ENCODE data around the gene DOCK8. TPM values are rescaled to one million over a fixed set of nuclear protein-coding genes. Genes with fewer than 3 reads are reported as not detected.

The DOCK8 gene
- total RNA-seq, 2 donors from 2014 or later: 143 to 174 TPM

DNA sequence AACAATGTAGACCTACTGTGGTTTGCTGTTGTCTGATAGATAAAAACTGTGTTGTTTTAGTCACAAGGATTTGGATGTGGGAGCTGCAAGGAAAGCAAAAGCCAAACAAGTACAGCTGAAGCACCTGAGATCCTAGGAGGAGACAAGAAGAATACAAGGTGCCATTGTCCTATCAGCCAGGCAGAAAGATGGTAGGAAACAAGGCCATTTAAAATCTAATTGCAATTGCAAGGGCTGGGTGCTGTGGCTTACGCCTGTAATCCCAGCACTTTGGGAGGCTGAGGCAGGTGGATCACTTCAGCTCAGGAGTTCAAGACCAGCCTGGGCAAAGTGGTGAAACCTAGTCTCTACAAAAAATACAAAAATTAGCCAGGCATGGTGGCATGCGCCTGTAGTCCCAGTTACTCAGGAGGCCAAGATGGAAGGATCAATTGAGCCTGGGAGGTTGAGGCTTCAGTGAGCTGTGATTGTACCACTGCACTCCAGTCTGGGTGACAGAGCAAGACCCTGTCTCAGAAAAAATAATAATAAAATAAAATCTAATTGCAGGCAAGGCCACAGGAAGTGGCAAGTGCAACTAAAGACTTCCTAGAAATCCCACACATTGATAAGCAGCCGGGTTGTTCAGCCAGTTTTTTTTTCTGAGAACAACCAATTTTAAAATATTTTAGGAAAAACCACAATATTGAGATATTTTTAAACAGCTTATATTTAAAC, 22.6 kb downstream of the DOCK8 start:
- Mint-ChIP-seq H3K4me3 (peak overlapping the region; percentile 63), H3K27ac (peak overlapping the region; percentile 76 to 91), H3K4me1 (ENCODE audit: low read depth in 2 of 2) (peaks cover 40 to 49% of the 10 kb centered on the region in 2 donors), H3K9me3 (peaks cover 8% of the 10 kb centered on the region), H3K27me3 (no peaks in the 10 kb centered on the region), H3K36me3 (peaks cover 25% of the 10 kb centered on the region)
- DNase-seq (ENCODE audit: low spot score) (no peak), ATAC-seq (peak; percentile 20 to 45)

DNA sequence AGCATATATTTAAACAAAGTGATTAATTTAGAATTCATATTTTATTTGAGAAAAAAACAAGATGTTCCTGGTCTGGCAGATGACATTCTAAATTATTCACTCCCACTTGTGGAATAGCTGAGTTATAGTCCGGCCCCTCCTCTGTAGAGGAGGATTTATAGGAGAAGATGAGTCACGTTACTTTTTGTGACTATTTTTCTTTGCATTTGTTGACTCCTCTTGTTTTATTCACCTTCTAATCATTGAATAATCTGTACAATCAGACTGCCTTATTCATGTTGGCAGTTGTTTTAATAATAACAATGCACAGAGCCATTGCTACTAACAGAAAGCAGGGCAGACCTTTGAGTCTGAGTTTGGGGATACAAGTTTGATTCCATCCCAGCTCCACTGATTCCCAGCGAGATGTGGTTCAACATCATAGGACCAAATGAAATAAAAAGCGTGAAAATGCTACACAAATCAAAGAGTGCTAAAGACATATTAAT, 23.2 kb downstream of the DOCK8 start:
- peaks cover 43 to 51% of the 10 kb centered on the region in 2 donors for H3K4me1 Mint-ChIP-seq (ENCODE audit: low read depth in 2 of 2)
- H3K4me3 Mint-ChIP-seq: peak overlapping the region; percentile 60
- peaks cover 19% of the 10 kb centered on the region for H3K36me3 Mint-ChIP-seq
- peak overlapping the region; percentile 72 to 91 for H3K27ac Mint-ChIP-seq
- DNase-seq (ENCODE audit: low spot score): no peak
- H3K27me3 Mint-ChIP-seq: no peaks in the 10 kb centered on the region
- peaks cover 8% of the 10 kb centered on the region for H3K9me3 Mint-ChIP-seq
- no peak for ATAC-seq

DNA sequence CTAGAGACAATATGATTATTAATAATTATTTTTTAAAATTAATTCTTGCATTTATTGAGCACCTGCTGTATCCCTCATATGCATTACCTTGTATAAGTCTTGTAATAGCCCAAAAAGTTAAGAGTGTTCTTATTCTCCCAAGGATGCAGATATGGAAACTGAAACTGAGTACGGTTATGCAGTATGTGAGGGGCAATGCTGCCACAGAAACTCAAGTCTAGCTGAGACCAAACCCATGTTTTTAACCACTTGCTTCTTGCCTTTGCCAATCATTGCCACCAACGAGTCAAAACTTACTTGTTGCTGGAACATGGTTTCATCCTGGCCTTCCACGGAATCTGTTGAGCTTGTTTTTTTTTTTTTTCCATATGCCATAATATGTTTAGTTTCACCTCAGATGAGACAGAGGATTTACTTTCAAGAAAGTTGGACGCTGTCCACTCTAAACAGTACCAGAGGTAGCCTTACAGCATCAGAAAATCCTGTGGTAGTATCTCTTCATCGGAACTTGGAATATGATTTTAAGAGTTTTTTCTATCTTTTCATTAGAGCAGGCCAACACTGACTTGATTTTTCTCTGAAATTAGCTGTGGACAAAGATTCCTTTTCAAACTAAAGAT, 27.9 kb downstream of the DOCK8 start:
- DNase-seq (ENCODE audit: low spot score) (no peak), ATAC-seq (peak; percentile 63 to 80)
- Mint-ChIP-seq H3K9me3 (no peaks in the 10 kb centered on the region), H3K4me1 (ENCODE audit: low read depth in 2 of 2) (peaks cover 33 to 34% of the 10 kb centered on the region in 2 donors), H3K27me3 (no peaks in the 10 kb centered on the region), H3K4me3 (peak overlapping the region; percentile 64), H3K27ac (peak overlapping the region in 1 of 2 donors; percentile 74), H3K36me3 (no peaks in the 10 kb centered on the region)

- peak overlapping the region; percentile 26 for H3K4me3 Mint-ChIP-seq
- peaks cover 29 to 32% of the 10 kb centered on the region in 2 donors for H3K4me1 Mint-ChIP-seq (ENCODE audit: low read depth in 2 of 2)
- ATAC-seq (peak in 1 of 2 donors; percentile 82), DNase-seq (ENCODE audit: low spot score) (no peak)
- peak overlapping the region; percentile 52 to 68 for H3K27ac Mint-ChIP-seq
- peaks cover 4% of the 10 kb centered on the region for H3K36me3 Mint-ChIP-seq
- no peaks in the 10 kb centered on the region for H3K9me3 Mint-ChIP-seq
- H3K27me3 Mint-ChIP-seq: no peaks in the 10 kb centered on the region
These were observed 33.8 kb downstream of the DOCK8 start for GRCh38 chr9:248278-248961.

DNA sequence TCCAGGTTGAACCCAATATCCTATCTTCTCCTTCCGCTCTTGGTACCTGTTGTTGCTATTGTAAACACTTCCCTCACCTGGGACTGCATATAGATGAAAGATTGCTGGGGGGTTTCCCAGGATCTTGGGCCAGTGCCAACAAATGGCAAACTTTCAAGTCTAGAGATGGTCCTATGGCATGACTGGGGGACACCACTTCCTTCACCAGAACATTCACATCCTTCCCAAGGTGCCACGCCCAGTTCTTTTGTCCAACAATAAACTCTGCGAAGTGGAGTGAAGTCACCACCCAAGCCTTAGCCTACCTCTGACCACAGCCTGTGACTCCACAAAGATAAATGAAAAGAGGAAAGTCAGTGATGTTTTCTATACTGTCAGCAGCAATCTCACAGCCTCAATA, 34.4 kb downstream of the DOCK8 start:
- Mint-ChIP-seq H3K27me3 (no peaks in the 10 kb centered on the region), H3K9me3 (no peaks in the 10 kb centered on the region), H3K4me3 (peak overlapping the region; percentile 58), H3K36me3 (peaks cover 4% of the 10 kb centered on the region), H3K4me1 (ENCODE audit: low read depth in 2 of 2) (peaks cover 29 to 31% of the 10 kb centered on the region in 2 donors), H3K27ac (peak overlapping the region; percentile 52 to 68)
- ATAC-seq (peak in 1 of 2 donors; percentile 64), DNase-seq (ENCODE audit: low spot score) (no peak)

DNA sequence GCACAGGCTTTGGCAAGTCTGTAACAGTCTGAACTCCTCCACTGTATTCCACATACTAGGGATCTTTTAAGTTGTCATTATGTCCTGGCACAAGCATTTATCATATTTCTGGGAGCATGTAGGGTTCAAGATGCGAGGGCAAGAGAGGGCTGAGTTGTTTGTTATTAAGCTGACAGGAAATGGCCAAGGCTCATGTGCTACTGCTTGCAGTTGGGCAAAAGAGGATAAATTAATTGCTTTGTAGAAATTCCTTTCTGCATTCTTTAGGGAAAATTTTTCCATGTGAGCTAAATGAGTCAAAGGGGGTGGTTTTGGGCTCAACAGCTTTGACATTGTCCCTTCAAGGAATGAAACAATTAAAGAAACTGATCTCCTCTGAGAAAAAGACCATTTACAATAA, 35.4 kb downstream of the DOCK8 start:
- Mint-ChIP-seq H3K36me3 (peaks cover 4% of the 10 kb centered on the region), H3K4me1 (ENCODE audit: low read depth in 2 of 2) (peaks cover 25 to 26% of the 10 kb centered on the region in 2 donors), H3K4me3 (no peak overlapping the region), H3K27me3 (no peaks in the 10 kb centered on the region), H3K9me3 (no peaks in the 10 kb centered on the region), H3K27ac (no peak overlapping the region)
- ATAC-seq (no peak), DNase-seq (ENCODE audit: low spot score) (no peak)

DNA sequence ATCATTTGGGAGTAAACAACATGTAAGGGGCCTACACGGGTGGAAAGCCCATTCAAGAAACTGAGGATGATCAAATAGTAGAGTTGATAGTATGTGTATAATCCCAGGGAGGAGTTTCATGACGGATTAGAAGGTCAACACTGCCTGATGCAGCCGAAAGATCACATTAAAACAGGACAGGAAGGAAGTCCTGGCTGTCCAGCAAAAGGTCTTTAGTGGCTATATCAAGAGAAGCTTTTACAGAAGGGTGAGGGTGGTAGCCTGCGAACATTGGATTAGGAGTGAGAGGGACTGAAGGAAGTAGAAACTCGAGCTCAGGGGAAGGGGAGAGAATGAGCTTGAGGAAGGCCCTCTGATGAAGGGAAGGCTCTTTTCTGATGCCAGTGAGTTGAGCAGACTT, 36.0 kb downstream of the DOCK8 start:
- no peaks in the 10 kb centered on the region for H3K27me3 Mint-ChIP-seq
- no peak overlapping the region for H3K4me3 Mint-ChIP-seq
- H3K27ac Mint-ChIP-seq: no peak overlapping the region
- no peaks in the 10 kb centered on the region for H3K9me3 Mint-ChIP-seq
- no peak for ATAC-seq
- H3K36me3 Mint-ChIP-seq: peaks cover 4% of the 10 kb centered on the region
- peaks cover 22 to 26% of the 10 kb centered on the region in 2 donors for H3K4me1 Mint-ChIP-seq (ENCODE audit: low read depth in 2 of 2)
- no peak for DNase-seq (ENCODE audit: low spot score)

- H3K27me3 Mint-ChIP-seq: no peaks in the 10 kb centered on the region
- no peaks in the 10 kb centered on the region for H3K9me3 Mint-ChIP-seq
- peaks cover 22 to 26% of the 10 kb centered on the region in 2 donors for H3K4me1 Mint-ChIP-seq (ENCODE audit: low read depth in 2 of 2)
- no peak for DNase-seq (ENCODE audit: low spot score)
- no peak overlapping the region for H3K4me3 Mint-ChIP-seq
- no peak for ATAC-seq
- H3K27ac Mint-ChIP-seq: no peak overlapping the region
- H3K36me3 Mint-ChIP-seq: peaks cover 4% of the 10 kb centered on the region
These were observed 36.7 kb downstream of the DOCK8 start for GRCh38 chr9:251398-251797.

DNA sequence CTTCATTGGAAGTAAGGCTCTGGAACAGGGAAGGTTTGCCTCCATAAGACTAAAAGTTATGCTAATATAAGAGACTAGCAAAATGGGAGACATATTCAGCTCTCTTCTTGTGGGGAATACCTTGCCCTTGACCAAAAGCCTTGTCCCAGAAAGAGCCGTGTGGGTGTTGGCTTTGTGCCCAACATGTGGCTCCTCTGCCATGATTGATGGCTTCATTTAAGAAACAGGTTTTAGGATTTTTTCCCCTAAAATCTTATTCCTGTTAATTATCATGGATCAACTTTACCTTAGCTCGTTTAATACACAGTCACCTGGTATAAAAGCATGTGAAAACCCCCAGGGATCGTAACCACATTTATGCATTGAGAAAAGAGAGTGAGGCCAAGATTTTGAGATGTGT, 38.9 kb downstream of the DOCK8 start:
- no peak overlapping the region for H3K4me3 Mint-ChIP-seq
- no peak overlapping the region for H3K27ac Mint-ChIP-seq
- no peaks in the 10 kb centered on the region for H3K9me3 Mint-ChIP-seq
- H3K4me1 Mint-ChIP-seq (ENCODE audit: low read depth in 2 of 2): peaks cover 23 to 26% of the 10 kb centered on the region in 2 donors
- DNase-seq (ENCODE audit: low spot score) (no peak), ATAC-seq (no peak)
- no peaks in the 10 kb centered on the region for H3K27me3 Mint-ChIP-seq
- peaks cover 2% of the 10 kb centered on the region for H3K36me3 Mint-ChIP-seq

- Mint-ChIP-seq H3K9me3 (no peaks in the 10 kb centered on the region), H3K36me3 (no peaks in the 10 kb centered on the region), H3K4me1 (ENCODE audit: low read depth in 2 of 2) (peaks cover 16 to 19% of the 10 kb centered on the region in 2 donors), H3K27ac (no peak overlapping the region), H3K4me3 (no peak overlapping the region), H3K27me3 (no peaks in the 10 kb centered on the region)
- ATAC-seq (no peak), DNase-seq (ENCODE audit: low spot score) (no peak)
These were observed 39.9 kb downstream of the DOCK8 start for GRCh38 chr9:254516-254915.

DNA sequence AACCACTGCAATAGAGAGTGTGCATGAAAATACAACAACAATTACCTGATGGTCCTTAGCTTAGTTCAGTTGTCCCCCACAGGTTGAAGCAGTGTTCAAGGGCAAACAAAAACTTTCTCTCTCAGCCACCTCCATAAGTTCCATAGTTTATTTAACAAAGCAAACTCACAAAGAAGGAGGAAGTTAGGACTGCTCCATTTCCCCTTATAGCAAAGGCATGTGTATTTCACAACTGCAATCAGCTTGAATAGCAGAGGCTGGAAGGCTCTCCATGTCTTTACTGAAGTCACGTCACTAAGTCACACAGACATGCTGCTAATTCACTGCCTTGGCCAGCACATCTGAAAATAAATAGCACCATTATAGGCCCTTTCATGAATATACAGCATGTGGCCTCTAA, 43.3 kb downstream of the DOCK8 start:
- no peaks in the 10 kb centered on the region for H3K9me3 Mint-ChIP-seq
- no peak overlapping the region for H3K27ac Mint-ChIP-seq
- no peaks in the 10 kb centered on the region for H3K36me3 Mint-ChIP-seq
- H3K4me3 Mint-ChIP-seq: no peak overlapping the region
- no peak for DNase-seq (ENCODE audit: low spot score)
- ATAC-seq: no peak
- H3K4me1 Mint-ChIP-seq (ENCODE audit: low read depth in 2 of 2): peaks cover 14 to 19% of the 10 kb centered on the region in 2 donors
- H3K27me3 Mint-ChIP-seq: no peaks in the 10 kb centered on the region

- peak in 1 of 2 donors; percentile 45 for ATAC-seq
- DNase-seq (ENCODE audit: low spot score): no peak
- Mint-ChIP-seq H3K27ac (no peak overlapping the region), H3K36me3 (no peaks in the 10 kb centered on the region), H3K9me3 (no peaks in the 10 kb centered on the region), H3K4me1 (ENCODE audit: low read depth in 2 of 2) (peaks cover 14 to 23% of the 10 kb centered on the region in 2 donors), H3K27me3 (no peaks in the 10 kb centered on the region), H3K4me3 (no peak overlapping the region)
These were observed 45.0 kb downstream of the DOCK8 start for GRCh38 chr9:259405-260404.

GRCh38 chr9:264231-264630, 49.6 kb downstream of the DOCK8 start:
- H3K36me3 Mint-ChIP-seq: peaks cover 3% of the 10 kb centered on the region
- peaks cover 1% of the 10 kb centered on the region for H3K9me3 Mint-ChIP-seq
- H3K4me3 Mint-ChIP-seq: no peak overlapping the region
- DNase-seq (ENCODE audit: low spot score) (no peak), ATAC-seq (no peak)
- H3K4me1 Mint-ChIP-seq (ENCODE audit: low read depth in 2 of 2): peaks cover 24 to 27% of the 10 kb centered on the region in 2 donors
- no peaks in the 10 kb centered on the region for H3K27me3 Mint-ChIP-seq
- no peak overlapping the region for H3K27ac Mint-ChIP-seq
